Neutrophil (primary cell): ENCODE measurements around the gene MAS1.

Experiments
- H3K27ac ChIP-seq: fragments of 200-600 bp; sonication (generic); 2 replicates; pipeline ENCODE4 v1.5.1; 2016; ENCODE audit warnings: mild to moderate bottlenecking, moderate library complexity
- H3K27me3 ChIP-seq: fragments of 200-600 bp; sonication (generic); 2 replicates; pipeline ENCODE4 v1.6.0; 2016; ENCODE audit warnings: mild to moderate bottlenecking
- H3K36me3 ChIP-seq: fragments of 200-600 bp; sonication (generic); 2 replicates; pipeline ENCODE4 v1.5.1; 2017
- H3K4me1 ChIP-seq, 2 experiments: fragments of 200-600 bp in 1 of 2; sonication (generic) in 1 of 2; 1 replicate in 1 of 2; 2 replicates in 1 of 2; pipeline versions ENCODE4 v1.5.1 to v1.6.1; 2013 to 2016; ENCODE audit warnings: low read depth in 1 of 2, low read length in 1 of 2, mild to moderate bottlenecking in 1 of 2, moderate library complexity in 1 of 2; ENCODE audit not compliant: control insufficient read depth in 1 of 2, insufficient read depth in 1 of 2
- H3K4me3 ChIP-seq, 2 experiments: fragments of 200-600 bp in 1 of 2; sonication (generic) in 1 of 2; 1 replicate in 1 of 2; 2 replicates in 1 of 2; pipeline ENCODE4 v1.5.1; 2013 to 2016; ENCODE audit warnings: low read depth in 1 of 2, low read length in 1 of 2, mild to moderate bottlenecking in 1 of 2, moderate library complexity in 1 of 2
- H3K9me3 ChIP-seq: fragments of 200-600 bp; sonication (generic); 2 replicates; pipeline ENCODE4 v1.5.1; 2016
- CTCF ChIP-seq: fragments of 200-600 bp; sonication (generic); IDR thresholded peaks from 2 replicates; pipeline ENCODE4 v1.5.1; 2016; ENCODE audit warnings: antibody characterized with exemption

MAS1 gene

GRCh38 chr6:159880412-159880975 lies 10.3 kb upstream of the MAS1 start:
- no peaks in the 10 kb centered on the region for H3K4me1 ChIP-seq
- H3K27me3 ChIP-seq = peaks cover 56% of the 10 kb centered on the region
- no peaks in the 10 kb centered on the region for H3K36me3 ChIP-seq
- no peaks in the 10 kb centered on the region for H3K9me3 ChIP-seq
- no peak for TF ChIP-seq CTCF
- H3K27ac ChIP-seq = no peak overlapping the region
- no peak overlapping the region for H3K4me3 ChIP-seq

- Histone ChIP-seq H3K4me3 (no peak overlapping the region), H3K36me3 (no peaks in the 10 kb centered on the region), H3K9me3 (no peaks in the 10 kb centered on the region), H3K27me3 (peaks cover 86% of the 10 kb centered on the region), H3K4me1 (no peaks in the 10 kb centered on the region), H3K27ac (no peak overlapping the region)
- TF ChIP-seq CTCF = no peak
Measured at GRCh38 chr6:159884720-159885119, 6.1 kb upstream of the MAS1 start.

GRCh38 chr6:159886270-159886669 lies 4.5 kb upstream of the MAS1 start:
- Histone ChIP-seq H3K4me1 (no peaks in the 10 kb centered on the region), H3K27ac (no peak overlapping the region), H3K36me3 (no peaks in the 10 kb centered on the region), H3K27me3 (peaks cover 87% of the 10 kb centered on the region), H3K4me3 (no peak overlapping the region), H3K9me3 (no peaks in the 10 kb centered on the region)
- TF ChIP-seq CTCF = no peak

GRCh38 chr6:159887146-159887545 lies 3.6 kb upstream of the MAS1 start:
- H3K36me3 ChIP-seq = no peaks in the 10 kb centered on the region
- H3K27ac ChIP-seq = no peak overlapping the region
- TF ChIP-seq CTCF = no peak
- H3K27me3 ChIP-seq = peaks cover 92% of the 10 kb centered on the region
- no peak overlapping the region for H3K4me3 ChIP-seq
- H3K4me1 ChIP-seq = no peaks in the 10 kb centered on the region
- H3K9me3 ChIP-seq = no peaks in the 10 kb centered on the region

GRCh38 chr6:159887761-159888160 lies 3.0 kb upstream of the MAS1 start:
- Histone ChIP-seq H3K4me3 (no peak overlapping the region), H3K27ac (no peak overlapping the region), H3K9me3 (no peaks in the 10 kb centered on the region), H3K27me3 (peaks cover 92% of the 10 kb centered on the region), H3K36me3 (no peaks in the 10 kb centered on the region), H3K4me1 (no peaks in the 10 kb centered on the region)
- no peak for TF ChIP-seq CTCF

- no peaks in the 10 kb centered on the region for H3K36me3 ChIP-seq
- H3K4me1 ChIP-seq = no peaks in the 10 kb centered on the region
- no peaks in the 10 kb centered on the region for H3K9me3 ChIP-seq
- TF ChIP-seq CTCF = no peak
- no peak overlapping the region for H3K27ac ChIP-seq
- no peak overlapping the region for H3K4me3 ChIP-seq
- H3K27me3 ChIP-seq = peaks cover 96% of the 10 kb centered on the region
Measured at GRCh38 chr6:159890201-159890600, 587 bp upstream of the MAS1 start.
